ENCODE measurements around the gene TPT1. TPM values are rescaled to one million over a fixed set of nuclear protein-coding genes. Genes with fewer than 3 reads are reported as not detected.

Gene TPT1
- total and polyA plus RNA-seq, 2 of the 13 experiments (the other 11 are each of a cell fraction or from before 2014, with no cell fraction given): 2,953 to 3,594 TPM

DNA sequence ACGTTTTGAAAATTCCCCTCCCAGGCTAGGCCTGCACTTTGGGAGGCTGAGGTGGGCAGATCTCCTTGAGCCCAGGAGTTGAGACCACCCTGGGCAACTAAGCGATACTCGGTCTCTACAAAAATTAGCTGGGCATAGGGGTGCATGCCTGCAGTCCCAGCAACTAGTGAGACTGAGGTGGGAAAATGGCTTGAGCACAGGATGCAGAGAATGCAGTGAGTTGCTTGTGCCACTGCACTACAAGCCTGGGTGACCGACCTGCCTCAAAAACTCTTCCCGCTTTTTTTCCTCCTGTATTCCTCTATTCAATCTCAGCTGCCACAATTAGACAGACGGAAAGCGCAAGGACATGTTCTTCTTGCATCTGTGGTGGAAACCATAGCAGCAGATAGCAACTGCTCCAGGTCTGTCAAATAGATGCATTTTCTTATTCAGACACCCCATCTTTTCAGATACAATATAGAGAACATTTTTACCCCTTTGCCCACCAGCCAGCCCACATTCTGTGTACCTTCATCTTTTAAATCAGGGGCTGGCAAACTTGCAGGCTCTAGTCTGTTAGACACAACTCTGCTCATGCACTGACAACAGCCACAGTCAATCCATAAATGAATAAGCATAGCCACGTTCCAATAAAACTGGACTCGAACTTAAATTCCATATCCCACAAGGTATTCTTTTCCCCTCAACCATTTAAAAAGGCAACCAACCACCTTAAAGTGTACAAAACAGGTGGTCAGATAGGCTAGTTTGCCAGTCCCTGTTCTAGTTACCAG lies 4.8 kb downstream of the TPT1 start (continued):
- TF ChIP-seq, protein P1, sequence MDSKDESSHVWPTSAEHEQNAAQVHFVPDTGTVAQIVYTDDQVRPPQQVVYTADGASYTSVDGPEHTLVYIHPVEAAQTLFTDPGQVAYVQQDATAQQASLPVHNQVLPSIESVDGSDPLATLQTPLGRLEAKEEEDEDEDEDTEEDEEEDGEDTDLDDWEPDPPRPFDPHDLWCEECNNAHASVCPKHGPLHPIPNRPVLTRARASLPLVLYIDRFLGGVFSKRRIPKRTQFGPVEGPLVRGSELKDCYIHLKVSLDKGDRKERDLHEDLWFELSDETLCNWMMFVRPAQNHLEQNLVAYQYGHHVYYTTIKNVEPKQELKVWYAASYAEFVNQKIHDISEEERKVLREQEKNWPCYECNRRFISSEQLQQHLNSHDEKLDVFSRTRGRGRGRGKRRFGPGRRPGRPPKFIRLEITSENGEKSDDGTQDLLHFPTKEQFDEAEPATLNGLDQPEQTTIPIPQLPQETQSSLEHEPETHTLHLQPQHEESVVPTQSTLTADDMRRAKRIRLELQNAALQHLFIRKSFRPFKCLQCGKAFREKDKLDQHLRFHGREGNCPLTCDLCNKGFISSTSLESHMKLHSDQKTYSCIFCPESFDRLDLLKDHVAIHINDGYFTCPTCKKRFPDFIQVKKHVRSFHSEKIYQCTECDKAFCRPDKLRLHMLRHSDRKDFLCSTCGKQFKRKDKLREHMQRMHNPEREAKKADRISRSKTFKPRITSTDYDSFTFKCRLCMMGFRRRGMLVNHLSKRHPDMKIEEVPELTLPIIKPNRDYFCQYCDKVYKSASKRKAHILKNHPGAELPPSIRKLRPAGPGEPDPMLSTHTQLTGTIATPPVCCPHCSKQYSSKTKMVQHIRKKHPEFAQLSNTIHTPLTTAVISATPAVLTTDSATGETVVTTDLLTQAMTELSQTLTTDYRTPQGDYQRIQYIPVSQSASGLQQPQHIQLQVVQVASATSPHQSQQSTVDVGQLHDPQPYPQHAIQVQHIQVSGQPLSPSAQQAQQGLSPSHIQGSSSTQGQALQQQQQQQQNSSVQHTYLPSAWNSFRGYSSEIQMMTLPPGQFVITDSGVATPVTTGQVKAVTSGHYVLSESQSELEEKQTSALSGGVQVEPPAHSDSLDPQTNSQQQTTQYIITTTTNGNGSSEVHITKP (CRISPR knock-in tag; IDR thresholded peaks at IDR 0.05; ENCODE audit: low read depth): no peak
- TF ChIP-seq STAT6 (CRISPR knock-in tag; IDR thresholded peaks at IDR 0.05; ENCODE audit: borderline replicate concordance): no peak
- peak; percentile 58; the same call in 1 of the 2 replicates for TF ChIP-seq RBFOX2 (IDR thresholded peaks at IDR 0.05; ENCODE audit: low read depth, low read length)
- TF ChIP-seq CBFB (CRISPR knock-in tag; IDR thresholded peaks at IDR 0.05): no peak
- TF ChIP-seq ZKSCAN1 (IDR thresholded peaks at IDR 0.05; ENCODE audit: low read length): no peak
- no peak for TF ChIP-seq CREM (IDR thresholded peaks at IDR 0.05)
- TF ChIP-seq CREM (CRISPR knock-in tag; IDR thresholded peaks at IDR 0.05): no peak
- TF ChIP-seq HNRNPUL1 (IDR thresholded peaks at IDR 0.05; ENCODE audit: low read depth, low read length): no peak
- no peak for TF ChIP-seq CBX5 (CRISPR knock-in tag; IDR thresholded peaks at IDR 0.05; ENCODE audit: borderline replicate concordance)
- TF ChIP-seq SMAD9 (CRISPR knock-in tag; IDR thresholded peaks at IDR 0.05): no peak
- no peak for TF ChIP-seq PTBP1 (IDR thresholded peaks at IDR 0.05; ENCODE audit: low read depth, low read length, poor library complexity, severe bottlenecking)
- TF ChIP-seq, protein P2, sequence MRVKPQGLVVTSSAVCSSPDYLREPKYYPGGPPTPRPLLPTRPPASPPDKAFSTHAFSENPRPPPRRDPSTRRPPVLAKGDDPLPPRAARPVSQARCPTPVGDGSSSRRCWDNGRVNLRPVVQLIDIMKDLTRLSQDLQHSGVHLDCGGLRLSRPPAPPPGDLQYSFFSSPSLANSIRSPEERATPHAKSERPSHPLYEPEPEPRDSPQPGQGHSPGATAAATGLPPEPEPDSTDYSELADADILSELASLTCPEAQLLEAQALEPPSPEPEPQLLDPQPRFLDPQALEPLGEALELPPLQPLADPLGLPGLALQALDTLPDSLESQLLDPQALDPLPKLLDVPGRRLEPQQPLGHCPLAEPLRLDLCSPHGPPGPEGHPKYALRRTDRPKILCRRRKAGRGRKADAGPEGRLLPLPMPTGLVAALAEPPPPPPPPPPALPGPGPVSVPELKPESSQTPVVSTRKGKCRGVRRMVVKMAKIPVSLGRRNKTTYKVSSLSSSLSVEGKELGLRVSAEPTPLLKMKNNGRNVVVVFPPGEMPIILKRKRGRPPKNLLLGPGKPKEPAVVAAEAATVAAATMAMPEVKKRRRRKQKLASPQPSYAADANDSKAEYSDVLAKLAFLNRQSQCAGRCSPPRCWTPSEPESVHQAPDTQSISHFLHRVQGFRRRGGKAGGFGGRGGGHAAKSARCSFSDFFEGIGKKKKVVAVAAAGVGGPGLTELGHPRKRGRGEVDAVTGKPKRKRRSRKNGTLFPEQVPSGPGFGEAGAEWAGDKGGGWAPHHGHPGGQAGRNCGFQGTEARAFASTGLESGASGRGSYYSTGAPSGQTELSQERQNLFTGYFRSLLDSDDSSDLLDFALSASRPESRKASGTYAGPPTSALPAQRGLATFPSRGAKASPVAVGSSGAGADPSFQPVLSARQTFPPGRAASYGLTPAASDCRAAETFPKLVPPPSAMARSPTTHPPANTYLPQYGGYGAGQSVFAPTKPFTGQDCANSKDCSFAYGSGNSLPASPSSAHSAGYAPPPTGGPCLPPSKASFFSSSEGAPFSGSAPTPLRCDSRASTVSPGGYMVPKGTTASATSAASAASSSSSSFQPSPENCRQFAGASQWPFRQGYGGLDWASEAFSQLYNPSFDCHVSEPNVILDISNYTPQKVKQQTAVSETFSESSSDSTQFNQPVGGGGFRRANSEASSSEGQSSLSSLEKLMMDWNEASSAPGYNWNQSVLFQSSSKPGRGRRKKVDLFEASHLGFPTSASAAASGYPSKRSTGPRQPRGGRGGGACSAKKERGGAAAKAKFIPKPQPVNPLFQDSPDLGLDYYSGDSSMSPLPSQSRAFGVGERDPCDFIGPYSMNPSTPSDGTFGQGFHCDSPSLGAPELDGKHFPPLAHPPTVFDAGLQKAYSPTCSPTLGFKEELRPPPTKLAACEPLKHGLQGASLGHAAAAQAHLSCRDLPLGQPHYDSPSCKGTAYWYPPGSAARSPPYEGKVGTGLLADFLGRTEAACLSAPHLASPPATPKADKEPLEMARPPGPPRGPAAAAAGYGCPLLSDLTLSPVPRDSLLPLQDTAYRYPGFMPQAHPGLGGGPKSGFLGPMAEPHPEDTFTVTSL (CRISPR knock-in tag; IDR thresholded peaks at IDR 0.05; ENCODE audit: borderline replicate concordance): no peak
- 0 out of 2 replicates have a peak, but pooled peaks have one; percentile 34 for TF ChIP-seq ZC3H13 (CRISPR knock-in tag; IDR thresholded peaks at IDR 0.05)
- TF ChIP-seq POLR2A (IDR thresholded peaks at IDR 0.05; ENCODE audit: insufficient read depth in 1 of 2, low read depth in 2 of 2, low read length in 2 of 2): peak in 1 of 2 experiments; percentile 44; a peak in 2 of 4 replicates
- TF ChIP-seq ZGPAT (CRISPR knock-in tag; IDR thresholded peaks at IDR 0.05): no peak; the same call in 1 of the 2 replicates
- TF ChIP-seq ZNF460 (CRISPR knock-in tag; IDR thresholded peaks at IDR 0.05; ENCODE audit: borderline replicate concordance): no peak

Measured in HepG2 (cell line).